ENCODE data around the gene FBXW8.

Gene FBXW8

GRCh38 chr12:117011988-117012805, 101.4 kb downstream of the FBXW8 start:
- no peaks in the 10 kb centered on the region for H3K9me3 ChIP-seq (ENCODE audit: control insufficient read depth, insufficient read depth, low read depth, low read length)
- CTCF ChIA-PET = interaction anchor here (0.6 to 1.7 kb wide), 4 partner anchors 14 to 315 kb away, joined by 3 to 6 read pairs (median 4); no protein-coding TSS in a partner anchor
- TF ChIP-seq GFI1B (tag by site-specific recombination; IDR thresholded peaks at IDR 0.05) (no peak), ZBTB10 (tag by site-specific recombination; IDR thresholded peaks at IDR 0.05) (no peak), ZNF391 (tag by site-specific recombination; IDR thresholded peaks at IDR 0.05; ENCODE audit: borderline replicate concordance, low read depth) (no peak), ZNF280D (tag by site-specific recombination; IDR thresholded peaks at IDR 0.05) (no peak), ZSCAN5A (tag by site-specific recombination; IDR thresholded peaks at IDR 0.05) (no peak), BCL11B (tag by site-specific recombination; IDR thresholded peaks at IDR 0.05; ENCODE audit: low read depth) (no peak), ZNF175 (tag by site-specific recombination; IDR thresholded peaks at IDR 0.05) (no peak), ZBTB44 (tag by site-specific recombination; IDR thresholded peaks at IDR 0.05) (no peak), GLI4 (tag by site-specific recombination; IDR thresholded peaks at IDR 0.05) (no peak), ZNF549 (tag by site-specific recombination; IDR thresholded peaks at IDR 0.05) (no peak), HOXC10 (CRISPR knock-in tag; IDR thresholded peaks at IDR 0.05) (no peak), ZNF248 (tag by site-specific recombination; IDR thresholded peaks at IDR 0.05) (no peak), ZNF214 (tag by site-specific recombination; IDR thresholded peaks at IDR 0.05; ENCODE audit: borderline replicate concordance) (no peak), ZBTB21 (tag by site-specific recombination; IDR thresholded peaks at IDR 0.05) (no peak), ZFP41 (tag by site-specific recombination; IDR thresholded peaks at IDR 0.05; ENCODE audit: borderline replicate concordance) (no peak)
- no peak overlapping the region for H3K4me3 ChIP-seq (ENCODE audit: low read depth, low read length)
- H3K4me1 ChIP-seq (ENCODE audit: control insufficient read depth, insufficient read depth, low read length) = no peaks in the 10 kb centered on the region
- H3K36me3 ChIP-seq (ENCODE audit: control insufficient read depth in 2 of 2, insufficient read depth in 1 of 2, low read length in 2 of 2) = peaks cover 0 to 27% of the 10 kb centered on the region in 2 experiments; a peak in 2 of 3 replicates
- no peak overlapping the region for H3K27ac ChIP-seq (ENCODE audit: extremely low read depth, low read depth, low read length)
- POLR2A ChIA-PET = no interaction called here
